HG03457 (cell line): ENCODE data around the gene RBMY1E.
A peak's percentile ranks its signal among the peaks of the same experiment; 100 is the strongest.
"Not testable (repeated sequence)": the region's sequence is repeated elsewhere in the genome, so short reads cannot be mapped to it uniquely, and the experiment has no call there.

Experiments
- ATAC-seq: cut with Tn5 transposase; IDR thresholded peaks from one replicate; pipeline ENCODE4 v1.9.1; 2021; ENCODE audit warnings: moderate number of reproducible peaks; ENCODE audit not compliant: unreplicated experiment

RBMY1E gene

GRCh38 chrY:21917932-21918331 is at the start of gene RBMY1E:
TSS of gene RBMY1E (minus strand) at chrY:21918032. CDS start at chrY:21916054, 1,978 bp downstream.
- ATAC-seq, result not testable (repeated sequence)

GRCh38 chrY:21894426-21894825 is 23.4 kb downstream of the RBMY1E start, which contains the start of gene RBMY1D:
TSS of gene RBMY1D (minus strand) at chrY:21894526. CDS start at chrY:21892513, 2,013 bp downstream.
- not testable (repeated sequence) for ATAC-seq

GRCh38 chrY:21869407-21870076 is 48.3 kb downstream of the RBMY1E start:
- peak; percentile 75 for ATAC-seq
